GM12874 (cell line): ENCODE measurements around the gene PIP5K1C.

Experiments used
- TF ChIP-seq, protein P1 (sequence below): IDR thresholded peaks from 2 replicates; pipeline ENCODE4 v1.5.1; 2011; ENCODE audit warnings: low read depth, mild to moderate bottlenecking, control low read depth, low read length, moderate library complexity; ENCODE audit not compliant: insufficient read depth

PIP5K1C gene

GRCh38 chr19:3695986-3696659 lies 4.1 kb downstream of the PIP5K1C start:
- TF ChIP-seq, protein P1, sequence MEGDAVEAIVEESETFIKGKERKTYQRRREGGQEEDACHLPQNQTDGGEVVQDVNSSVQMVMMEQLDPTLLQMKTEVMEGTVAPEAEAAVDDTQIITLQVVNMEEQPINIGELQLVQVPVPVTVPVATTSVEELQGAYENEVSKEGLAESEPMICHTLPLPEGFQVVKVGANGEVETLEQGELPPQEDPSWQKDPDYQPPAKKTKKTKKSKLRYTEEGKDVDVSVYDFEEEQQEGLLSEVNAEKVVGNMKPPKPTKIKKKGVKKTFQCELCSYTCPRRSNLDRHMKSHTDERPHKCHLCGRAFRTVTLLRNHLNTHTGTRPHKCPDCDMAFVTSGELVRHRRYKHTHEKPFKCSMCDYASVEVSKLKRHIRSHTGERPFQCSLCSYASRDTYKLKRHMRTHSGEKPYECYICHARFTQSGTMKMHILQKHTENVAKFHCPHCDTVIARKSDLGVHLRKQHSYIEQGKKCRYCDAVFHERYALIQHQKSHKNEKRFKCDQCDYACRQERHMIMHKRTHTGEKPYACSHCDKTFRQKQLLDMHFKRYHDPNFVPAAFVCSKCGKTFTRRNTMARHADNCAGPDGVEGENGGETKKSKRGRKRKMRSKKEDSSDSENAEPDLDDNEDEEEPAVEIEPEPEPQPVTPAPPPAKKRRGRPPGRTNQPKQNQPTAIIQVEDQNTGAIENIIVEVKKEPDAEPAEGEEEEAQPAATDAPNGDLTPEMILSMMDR = no peak

DNA sequence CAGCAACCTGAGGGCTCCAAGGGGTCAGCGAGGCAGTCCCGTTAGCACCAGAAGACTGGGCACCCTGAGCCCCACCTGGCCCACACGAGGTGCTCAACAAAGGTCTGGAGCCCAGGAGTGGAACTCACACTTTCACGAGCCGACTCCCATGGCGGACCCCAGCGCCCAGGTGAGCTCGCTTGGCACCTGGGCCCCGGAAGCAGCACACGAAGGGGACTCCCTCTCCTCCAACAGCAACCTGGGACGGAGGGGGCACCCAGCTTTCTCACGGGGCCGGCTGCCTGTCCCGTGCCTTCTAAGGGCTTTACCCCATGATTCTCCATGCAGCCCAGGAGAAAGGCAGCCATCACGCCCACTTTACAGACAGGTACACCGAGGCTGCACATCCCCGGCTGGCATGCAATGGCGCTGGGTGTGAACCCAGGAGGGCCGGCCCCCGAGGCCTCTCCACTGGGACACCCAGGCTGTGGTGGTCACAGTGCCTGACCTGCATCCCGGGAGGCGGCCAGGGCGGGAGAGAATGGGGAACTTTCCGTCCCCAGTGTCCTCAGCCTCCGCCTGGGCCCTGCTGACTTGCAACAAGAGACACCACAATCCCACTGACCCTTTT lies 5.0 kb downstream of the PIP5K1C start:
- TF ChIP-seq, protein P1 = no peak

DNA sequence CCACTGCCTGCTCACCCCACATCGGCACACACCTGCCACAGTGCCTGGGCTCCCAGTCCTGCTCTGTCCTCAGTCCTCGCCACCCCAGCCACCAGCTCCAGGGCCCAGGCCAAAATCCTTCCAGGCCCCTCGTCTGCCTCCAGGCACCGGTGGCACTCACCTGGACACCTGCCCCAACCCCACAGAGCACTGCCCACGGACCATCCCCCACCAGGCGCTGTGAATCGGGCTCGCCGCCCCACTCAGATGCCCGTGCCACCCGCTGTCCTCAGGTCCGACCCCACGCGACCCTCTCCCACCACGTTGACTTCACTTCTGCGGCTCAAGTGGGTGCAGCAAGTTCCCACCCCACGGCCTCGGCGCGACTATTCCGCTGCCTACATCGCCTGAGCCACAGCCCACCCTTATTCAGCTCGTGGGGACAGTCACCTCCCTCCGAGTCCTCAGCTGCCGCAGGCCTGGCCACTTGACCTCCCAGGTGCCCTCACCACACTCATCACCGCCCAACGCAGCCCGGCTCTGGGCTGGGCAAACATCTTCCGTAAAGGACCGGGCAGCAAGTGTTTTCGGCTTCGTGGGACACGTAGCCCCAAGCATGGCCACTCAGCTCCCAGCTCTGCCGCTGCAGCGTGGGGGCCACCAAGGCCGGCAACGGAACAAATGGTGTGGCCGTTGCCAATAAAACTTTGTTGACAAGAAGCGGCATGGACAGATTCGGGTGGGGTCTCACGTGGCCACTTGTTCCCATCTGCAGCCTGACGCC lies 5.7 kb downstream of the PIP5K1C start:
- TF ChIP-seq, protein P1 = no peak

- TF ChIP-seq, protein P1 = no peak
Measured at GRCh38 chr19:3693025-3693925, 7.0 kb downstream of the PIP5K1C start.

- TF ChIP-seq, protein P1 = peak; percentile 83
Measured at GRCh38 chr19:3692141-3693024, 7.9 kb downstream of the PIP5K1C start.

- TF ChIP-seq, protein P1 = no peak
Measured at GRCh38 chr19:3691726-3692125, 8.5 kb downstream of the PIP5K1C start.
